Epidermal melanocyte (primary cell): ENCODE measurements around the gene MAGI1.
"Not testable (repeated sequence)": the region's sequence is repeated elsewhere in the genome, so short reads cannot be mapped to it uniquely, and the experiment has no call there.

Experiments
- DNase-seq: peaks from one replicate; pipeline ENCODE4 v3.0.0; 2011; ENCODE audit warnings: low spot score; ENCODE audit not compliant: insufficient read length

MAGI1 gene

DNA sequence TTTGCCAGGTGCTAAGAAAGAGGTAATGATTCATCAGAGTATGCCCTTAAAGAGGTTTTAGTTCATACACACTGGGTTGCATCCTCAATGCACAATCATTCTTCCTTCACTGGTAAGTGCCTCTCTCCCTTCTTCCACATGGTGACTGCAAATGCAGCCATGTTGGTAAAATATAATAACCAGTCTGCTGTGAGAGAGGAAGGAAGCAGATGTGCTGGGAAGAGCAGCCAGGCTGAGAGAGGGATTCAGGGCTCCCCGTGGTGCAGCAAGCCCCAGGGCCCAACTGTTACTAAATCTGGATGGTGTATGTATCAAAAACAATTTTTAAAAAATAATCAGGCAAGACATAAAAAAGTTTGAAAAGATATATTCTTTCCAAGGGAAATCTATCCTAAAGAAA is 498.1 kb downstream of the MAGI1 start:
- DNase-seq = no peak

GRCh38 chr3:65539616-65540015 is 499.1 kb downstream of the MAGI1 start:
- no peak for DNase-seq

- DNase-seq = no peak
These were observed 500.6 kb downstream of the MAGI1 start for GRCh38 chr3:65538101-65538500.

DNA sequence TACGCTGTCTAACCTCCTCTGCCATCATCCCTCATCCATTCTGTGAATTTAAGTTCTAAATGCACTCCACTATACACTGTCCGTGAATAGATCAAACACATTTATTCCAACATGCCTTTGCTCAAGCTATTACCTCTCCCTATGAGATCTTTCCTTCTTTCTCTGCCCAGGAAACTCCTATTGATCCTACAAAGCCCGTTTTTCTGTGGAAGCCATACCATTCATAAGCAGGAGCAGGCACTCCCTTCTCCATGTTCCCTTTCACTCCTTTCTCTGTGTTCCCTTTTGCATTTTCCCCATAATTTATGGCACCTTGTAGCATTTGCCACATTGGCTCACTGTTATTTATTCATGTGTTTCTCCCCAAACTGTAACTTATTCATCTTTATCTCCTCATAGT is 501.6 kb downstream of the MAGI1 start:
- DNase-seq = no peak

DNA sequence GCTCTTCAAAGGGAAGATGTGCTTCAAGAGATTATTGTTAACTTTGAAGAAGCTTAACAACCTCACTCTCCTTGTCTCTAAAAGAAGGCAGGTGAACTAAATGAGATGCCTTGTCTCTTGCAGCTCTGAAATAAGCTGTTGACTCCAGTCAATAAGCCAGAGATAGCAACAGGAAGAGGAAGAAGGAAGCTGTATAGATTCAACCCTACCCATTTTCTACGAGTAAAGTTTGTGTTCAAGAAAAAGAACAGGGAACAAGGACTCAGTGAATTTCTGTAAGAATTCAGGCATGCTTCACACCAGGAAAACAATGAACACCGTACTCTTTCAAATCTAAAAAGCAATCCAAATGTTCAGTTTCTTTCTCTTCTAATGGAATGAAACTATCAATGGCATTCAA is 503.5 kb downstream of the MAGI1 start:
- DNase-seq = no peak

GRCh38 chr3:65534805-65535204 is 503.9 kb downstream of the MAGI1 start:
- DNase-seq = no peak

- DNase-seq = no peak
These were observed 506.0 kb downstream of the MAGI1 start for GRCh38 chr3:65532749-65533148.

DNA sequence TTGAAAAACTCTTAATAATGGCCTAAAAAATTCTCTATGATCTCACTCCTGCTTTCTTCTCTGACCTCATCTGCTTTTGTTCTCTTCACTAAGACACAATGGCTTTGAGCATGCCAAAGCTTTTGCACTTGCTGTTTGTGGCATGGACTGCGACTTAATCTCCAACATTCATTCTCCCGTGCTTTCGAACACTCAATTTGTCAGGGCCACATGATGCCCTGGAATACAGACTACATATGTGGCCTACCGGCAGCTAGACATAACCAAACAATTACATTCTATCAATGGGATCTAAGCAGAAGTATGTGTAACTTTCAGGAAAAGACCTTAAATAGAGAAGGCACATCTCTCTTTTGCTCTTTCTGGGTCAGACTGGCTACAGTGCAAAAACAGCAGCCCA is 506.5 kb downstream of the MAGI1 start:
- DNase-seq = no peak

DNA sequence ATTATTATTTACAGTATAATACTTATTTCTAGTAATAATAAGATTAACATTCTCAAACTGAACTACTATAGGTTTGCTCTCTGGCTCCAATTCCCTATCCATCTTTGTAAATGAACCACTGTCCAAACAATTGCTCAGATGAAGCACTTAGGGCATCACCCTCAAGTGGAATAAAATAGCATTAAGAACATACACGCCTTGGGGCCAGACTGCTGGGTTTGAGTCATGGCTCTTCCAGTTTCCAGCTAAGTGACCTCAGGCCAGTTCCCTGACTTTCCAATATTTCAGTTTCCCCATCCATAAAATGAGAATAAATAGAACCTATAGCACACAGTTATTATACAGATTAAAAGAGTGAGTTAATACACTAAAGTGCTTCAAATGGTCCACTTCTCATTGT is 507.2 kb downstream of the MAGI1 start:
- no peak for DNase-seq

- no peak for DNase-seq
These were observed 512.1 kb downstream of the MAGI1 start for GRCh38 chr3:65526656-65527055.

GRCh38 chr3:65524584-65524983 is 514.1 kb downstream of the MAGI1 start:
- no peak for DNase-seq

DNA sequence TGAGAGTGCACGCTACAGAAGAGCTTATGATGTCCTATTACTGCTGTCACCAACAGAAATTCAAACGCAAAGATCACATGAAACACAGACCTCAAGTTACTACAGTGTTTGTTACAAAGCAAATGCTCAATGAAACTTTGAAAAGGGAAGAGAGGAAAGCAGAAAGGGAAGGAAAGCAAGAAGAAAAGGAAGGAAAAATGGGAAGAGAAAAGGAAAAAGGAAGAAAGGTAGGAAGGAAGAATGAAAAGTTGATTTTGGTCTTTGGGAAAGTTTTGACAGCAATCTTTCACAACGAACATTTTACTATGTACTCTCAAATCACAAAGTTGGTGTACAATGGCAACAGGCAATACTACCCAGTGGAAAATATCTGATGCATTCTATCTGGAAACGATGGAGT is 514.8 kb downstream of the MAGI1 start:
- DNase-seq = no peak

- DNase-seq = no peak
These were observed 517.7 kb downstream of the MAGI1 start for GRCh38 chr3:65521032-65521431.

DNA sequence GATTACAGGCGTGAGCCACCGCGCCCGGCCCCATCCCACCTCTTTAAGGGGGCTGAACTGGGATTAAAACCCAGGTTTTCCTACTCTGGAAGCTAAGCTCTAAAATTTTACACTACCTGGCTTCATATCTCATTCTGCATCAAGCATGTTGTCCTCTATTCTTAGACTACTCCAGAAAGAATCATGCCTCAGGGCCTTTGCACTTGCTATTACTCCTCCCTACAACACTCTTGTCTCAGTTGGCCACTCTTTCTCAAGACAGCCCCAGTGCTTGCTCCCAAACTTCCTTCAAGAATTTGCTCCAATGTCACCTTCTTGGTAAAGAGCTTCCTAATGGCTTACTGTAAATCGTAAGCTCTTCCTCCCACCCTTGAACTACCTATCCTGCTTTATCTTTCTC is 521.7 kb downstream of the MAGI1 start:
- DNase-seq = no peak

GRCh38 chr3:65514317-65514716 is 524.4 kb downstream of the MAGI1 start:
- not testable (repeated sequence) for DNase-seq

DNA sequence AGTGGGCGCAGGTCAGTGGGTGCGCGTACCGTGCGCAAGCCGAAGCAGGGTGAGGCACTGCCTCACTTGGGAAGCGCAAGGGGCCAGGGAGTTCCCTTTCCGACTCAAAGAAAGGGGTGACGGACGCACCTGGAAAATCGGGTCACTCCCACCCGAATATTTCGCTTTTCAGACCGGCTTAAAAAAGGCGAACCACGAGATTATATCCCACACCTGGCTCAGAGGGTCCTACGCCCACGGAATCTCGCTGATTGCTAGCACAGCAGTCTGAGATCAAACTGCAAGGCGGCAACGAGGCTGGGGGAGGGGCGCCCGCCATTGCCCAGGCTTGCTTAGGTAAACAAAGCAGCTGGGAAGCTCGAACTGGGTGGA is 529.3 kb downstream of the MAGI1 start:
- DNase-seq = not testable (repeated sequence)

DNA sequence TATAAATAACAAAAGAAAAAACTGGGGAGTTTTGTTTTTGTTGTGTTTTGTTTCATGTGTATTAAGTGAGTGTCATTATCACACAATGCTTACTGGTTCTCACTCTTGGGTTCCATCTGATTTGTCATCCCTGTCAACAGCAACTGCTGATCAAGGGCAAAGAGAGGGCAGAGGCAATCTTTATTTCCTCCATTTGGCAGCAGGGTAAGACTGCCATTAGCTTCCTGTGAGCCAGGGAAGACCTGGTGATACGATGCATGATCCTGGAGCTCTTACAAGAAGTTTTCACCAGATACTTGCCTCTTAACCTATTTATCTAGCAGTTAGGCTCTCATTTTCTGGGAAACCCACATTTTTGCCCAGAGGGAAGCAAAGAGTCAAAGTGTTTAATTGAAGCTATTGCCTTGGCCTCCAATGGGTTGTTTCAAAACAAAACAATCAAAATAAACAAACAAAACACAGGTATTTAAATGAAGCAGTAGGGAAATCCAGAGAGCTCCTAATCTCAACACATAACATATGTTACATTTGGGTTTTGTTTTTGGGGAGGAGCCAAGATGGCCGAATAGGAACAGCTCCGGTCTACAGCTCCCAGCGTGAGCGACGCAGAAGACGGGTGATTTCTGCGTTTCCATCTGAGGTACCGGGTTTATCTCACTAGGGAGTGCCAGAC is 529.8 kb downstream of the MAGI1 start:
- no peak for DNase-seq

GRCh38 chr3:65507437-65507836 is 531.3 kb downstream of the MAGI1 start:
- no peak for DNase-seq

DNA sequence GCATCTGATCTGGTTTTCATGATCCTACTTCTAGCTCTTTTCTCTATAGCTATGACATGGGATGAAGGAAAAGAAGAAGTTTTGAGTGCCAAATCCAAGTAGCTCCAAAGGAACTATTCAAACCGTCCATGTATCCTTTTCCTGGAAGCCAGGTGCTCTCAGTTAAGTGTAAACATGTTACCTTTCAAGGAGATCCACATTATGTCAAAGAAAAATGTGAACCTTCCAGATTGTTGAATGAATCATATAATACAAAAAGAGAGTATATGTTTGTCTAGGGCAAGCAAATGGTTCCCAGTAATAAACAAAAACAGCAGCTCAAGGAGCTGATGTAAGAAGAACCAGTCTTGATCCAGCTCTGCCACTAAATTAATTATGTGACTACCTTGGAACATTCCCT is 534.9 kb downstream of the MAGI1 start:
- no peak for DNase-seq

GRCh38 chr3:65502526-65502925 is 536.2 kb downstream of the MAGI1 start:
- no peak for DNase-seq

DNA sequence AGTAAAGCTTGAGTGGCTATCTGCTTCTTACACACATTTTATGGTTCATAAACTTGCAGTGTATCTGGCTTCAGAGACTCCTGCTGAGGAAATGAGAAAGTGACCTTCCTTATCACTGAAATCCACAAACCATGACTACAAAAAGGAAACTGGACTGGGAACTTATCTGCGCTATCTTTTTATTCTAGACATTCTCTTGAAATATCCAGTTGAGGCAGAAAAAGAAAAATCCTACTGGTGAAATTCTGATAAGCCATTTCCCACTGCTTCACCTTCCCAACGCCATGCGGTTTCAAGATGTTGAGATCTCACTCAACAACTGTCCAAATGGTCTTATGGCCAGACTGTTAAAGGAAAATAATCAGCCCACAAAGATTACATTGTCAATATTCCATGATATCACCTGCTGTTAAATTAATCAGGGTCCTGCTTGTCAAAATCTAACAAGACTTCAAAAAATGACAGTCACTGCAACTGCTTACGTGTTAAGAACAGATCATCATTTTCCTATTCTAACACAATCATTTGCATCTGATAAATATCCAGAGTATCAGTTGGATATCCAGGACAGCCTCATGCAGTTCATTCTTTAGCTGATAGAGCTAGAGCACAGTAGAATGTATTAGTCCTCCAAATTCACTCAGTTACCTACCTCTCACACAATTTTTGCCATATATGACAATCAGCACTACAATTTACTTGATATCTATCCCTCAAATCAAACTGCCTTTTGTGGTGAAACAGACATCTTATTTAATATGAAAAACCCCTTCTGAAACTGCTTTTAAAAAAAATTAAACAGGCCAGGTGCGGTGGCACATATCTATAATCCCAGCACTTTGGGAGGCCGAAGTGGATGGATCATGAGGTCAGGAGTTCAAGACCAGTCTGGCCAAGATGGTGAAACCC is 538.1 kb downstream of the MAGI1 start:
- DNase-seq = no peak

- no peak for DNase-seq
These were observed 540.9 kb downstream of the MAGI1 start for GRCh38 chr3:65497846-65498245.

- no peak for DNase-seq
These were observed 541.5 kb downstream of the MAGI1 start for GRCh38 chr3:65497236-65497635.
